Skeletal muscle satellite cell (primary cell): ENCODE results near the gene STXBP5.
"Not testable (repeated sequence)": the region's sequence is repeated elsewhere in the genome, so short reads cannot be mapped to it uniquely, and the experiment has no call there.

ENCODE experiments used
- H3K27me3 ChIP-seq: 2 replicates; pipeline ENCODE4 v1.7.0; 2013; ENCODE audit warnings: low read length; ENCODE audit not compliant: control insufficient read depth, insufficient read depth
- H3K36me3 ChIP-seq: 2 replicates; pipeline ENCODE4 v1.7.0; 2013; ENCODE audit warnings: mild to moderate bottlenecking, control low read depth, low read length; ENCODE audit not compliant: insufficient read depth
- H3K4me1 ChIP-seq: 2 replicates; pipeline ENCODE4 v1.7.0; 2013; ENCODE audit warnings: low read length; ENCODE audit not compliant: control insufficient read depth, insufficient read depth
- H3K4me2 ChIP-seq: 2 replicates; pipeline ENCODE4 v1.7.0; 2013; ENCODE audit warnings: mild to moderate bottlenecking, low read length
- H3K4me3 ChIP-seq: 2 replicates; pipeline ENCODE4 v1.7.0; 2013; ENCODE audit warnings: low read length
- H3K9ac ChIP-seq: 2 replicates; pipeline ENCODE4 v1.7.0; 2013; ENCODE audit warnings: mild to moderate bottlenecking, low read depth, low read length, moderate library complexity
- H3K9me3 ChIP-seq: replicated peaks from 2 replicates; pipeline ENCODE4 v1.7.0; 2013; ENCODE audit warnings: mild to moderate bottlenecking, control low read depth, low read length

Gene STXBP5

GRCh38 chr6:147227770-147228320 lies 23.6 kb downstream of the STXBP5 start:
- Histone ChIP-seq H3K9ac (no peak overlapping the region), H3K4me3 (no peak overlapping the region), H3K27me3 (no peaks in the 10 kb centered on the region), H3K36me3 (peaks cover 67% of the 10 kb centered on the region), H3K4me1 (no peaks in the 10 kb centered on the region), H3K4me2 (no peak overlapping the region), H3K9me3 (no peaks in the 10 kb centered on the region)

- peaks cover 61% of the 10 kb centered on the region for H3K36me3 ChIP-seq
- no peak overlapping the region for H3K4me3 ChIP-seq
- no peaks in the 10 kb centered on the region for H3K9me3 ChIP-seq
- no peak overlapping the region for H3K9ac ChIP-seq
- no peaks in the 10 kb centered on the region for H3K4me1 ChIP-seq
- no peaks in the 10 kb centered on the region for H3K27me3 ChIP-seq
- H3K4me2 ChIP-seq = no peak overlapping the region
These were observed 27.4 kb downstream of the STXBP5 start for GRCh38 chr6:147231589-147231988.

GRCh38 chr6:147234685-147235084 lies 30.5 kb downstream of the STXBP5 start:
- Histone ChIP-seq H3K9me3 (no peaks in the 10 kb centered on the region), H3K4me1 (no peaks in the 10 kb centered on the region), H3K36me3 (peaks cover 64% of the 10 kb centered on the region), H3K9ac (no peak overlapping the region), H3K4me2 (no peak overlapping the region), H3K4me3 (no peak overlapping the region), H3K27me3 (no peaks in the 10 kb centered on the region)

DNA sequence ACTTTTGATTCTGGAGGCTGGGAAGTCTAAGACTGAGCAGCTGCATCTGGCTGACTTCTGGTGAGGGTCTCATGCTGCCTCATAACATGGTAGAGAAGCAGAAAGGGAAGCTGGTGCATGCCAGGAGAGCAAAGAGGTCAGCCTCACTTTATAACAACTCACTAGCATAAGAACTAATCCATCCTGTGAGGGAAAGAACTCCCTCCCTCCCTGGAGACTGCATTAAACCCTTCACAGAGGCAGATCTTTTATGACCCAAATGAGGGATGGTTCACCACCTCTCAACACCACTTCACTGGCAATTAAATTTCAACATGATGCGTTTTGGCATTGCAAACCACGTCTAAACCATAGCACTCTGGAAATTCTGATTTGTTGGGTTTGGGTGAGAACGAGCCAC lies 33.9 kb downstream of the STXBP5 start:
- no peaks in the 10 kb centered on the region for H3K9me3 ChIP-seq
- no peaks in the 10 kb centered on the region for H3K27me3 ChIP-seq
- H3K4me1 ChIP-seq = no peaks in the 10 kb centered on the region
- H3K9ac ChIP-seq = no peak overlapping the region
- no peak overlapping the region for H3K4me3 ChIP-seq
- H3K4me2 ChIP-seq = no peak overlapping the region
- peaks cover 77% of the 10 kb centered on the region for H3K36me3 ChIP-seq

GRCh38 chr6:147238906-147239305 lies 34.7 kb downstream of the STXBP5 start:
- Histone ChIP-seq H3K36me3 (peaks cover 76% of the 10 kb centered on the region), H3K4me3 (no peak overlapping the region), H3K9me3 (no peaks in the 10 kb centered on the region), H3K27me3 (no peaks in the 10 kb centered on the region), H3K4me2 (no peak overlapping the region), H3K4me1 (no peaks in the 10 kb centered on the region), H3K9ac (no peak overlapping the region)

GRCh38 chr6:147244832-147245231 lies 40.6 kb downstream of the STXBP5 start:
- Histone ChIP-seq H3K9me3 (no peaks in the 10 kb centered on the region), H3K4me3 (no peak overlapping the region), H3K36me3 (peaks cover 74% of the 10 kb centered on the region)

DNA sequence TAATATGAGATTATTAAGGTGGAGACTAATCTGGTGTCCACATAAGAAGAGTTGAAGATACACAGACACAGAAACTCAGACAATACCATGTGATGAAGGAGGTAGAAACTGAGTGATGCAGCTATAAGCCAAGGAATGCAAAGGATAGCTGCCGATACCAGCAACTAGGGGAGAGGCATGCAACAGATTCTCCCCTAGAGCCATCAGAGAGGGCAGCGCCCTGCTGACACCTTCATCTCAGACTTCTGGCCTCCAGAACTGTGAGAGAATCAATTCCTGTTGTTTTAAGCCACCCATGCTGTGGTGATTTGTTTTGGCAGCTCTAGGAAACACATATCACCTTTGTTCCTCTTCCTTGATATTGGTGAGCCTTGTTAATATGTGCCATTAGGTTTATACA lies 41.5 kb downstream of the STXBP5 start:
- H3K4me3 ChIP-seq = no peak overlapping the region
- no peaks in the 10 kb centered on the region for H3K4me1 ChIP-seq
- H3K36me3 ChIP-seq = peaks cover 77% of the 10 kb centered on the region
- H3K9ac ChIP-seq = no peak overlapping the region
- H3K9me3 ChIP-seq = no peaks in the 10 kb centered on the region
- no peak overlapping the region for H3K4me2 ChIP-seq
- no peaks in the 10 kb centered on the region for H3K27me3 ChIP-seq

More at GRCh38 chr6:147244832-147245231, 40.6 kb downstream of the STXBP5 start:
- Histone ChIP-seq H3K27me3 (no peaks in the 10 kb centered on the region), H3K9ac (no peak overlapping the region), H3K4me2 (no peak overlapping the region), H3K4me1 (no peaks in the 10 kb centered on the region)

GRCh38 chr6:147246853-147247635 lies 42.8 kb downstream of the STXBP5 start:
- no peak overlapping the region for H3K4me3 ChIP-seq
- H3K9ac ChIP-seq = no peak overlapping the region
- no peaks in the 10 kb centered on the region for H3K9me3 ChIP-seq
- peaks cover 80% of the 10 kb centered on the region for H3K36me3 ChIP-seq
- H3K4me1 ChIP-seq = no peaks in the 10 kb centered on the region
- no peaks in the 10 kb centered on the region for H3K27me3 ChIP-seq
- no peak overlapping the region for H3K4me2 ChIP-seq

DNA sequence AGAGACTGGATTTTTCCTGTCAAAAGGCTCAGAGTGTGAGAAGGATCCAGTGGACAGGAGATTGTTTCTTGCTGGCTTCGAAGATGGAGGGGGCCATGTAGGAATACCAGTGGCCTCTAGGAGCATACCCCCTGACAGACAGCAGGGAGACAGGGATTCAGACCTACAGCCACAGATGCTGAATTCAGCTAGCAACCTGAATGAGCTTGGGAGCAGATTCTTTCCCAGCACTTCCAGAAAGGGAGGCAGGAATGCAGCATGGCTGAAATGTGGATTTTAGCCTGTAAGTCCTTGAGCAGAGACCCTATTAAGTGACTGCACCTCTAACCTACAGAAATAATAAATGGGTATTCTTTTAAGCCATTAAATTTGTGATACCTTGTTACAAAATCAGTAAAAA lies 44.6 kb downstream of the STXBP5 start:
- Histone ChIP-seq H3K4me1 (no peaks in the 10 kb centered on the region), H3K9ac (no peak overlapping the region), H3K27me3 (no peaks in the 10 kb centered on the region), H3K9me3 (no peaks in the 10 kb centered on the region), H3K4me2 (no peak overlapping the region), H3K4me3 (no peak overlapping the region), H3K36me3 (peaks cover 81% of the 10 kb centered on the region)

GRCh38 chr6:147251072-147251471 lies 46.9 kb downstream of the STXBP5 start:
- no peaks in the 10 kb centered on the region for H3K27me3 ChIP-seq
- no peak overlapping the region for H3K4me2 ChIP-seq
- no peaks in the 10 kb centered on the region for H3K4me1 ChIP-seq
- H3K9me3 ChIP-seq = no peaks in the 10 kb centered on the region
- H3K4me3 ChIP-seq = no peak overlapping the region
- peaks cover 69% of the 10 kb centered on the region for H3K36me3 ChIP-seq
- no peak overlapping the region for H3K9ac ChIP-seq

- not testable (repeated sequence) for H3K4me2 ChIP-seq, H3K9me3 ChIP-seq, H3K27me3 ChIP-seq, H3K9ac ChIP-seq, H3K4me3 ChIP-seq, H3K4me1 ChIP-seq
- peaks cover 57% of the 10 kb centered on the region for H3K36me3 ChIP-seq
These were observed 50.8 kb downstream of the STXBP5 start for GRCh38 chr6:147254929-147255473.
